ENCODE results near the gene EP300. TPM values are rescaled to one million over a fixed set of nuclear protein-coding genes. Genes with fewer than 3 reads are reported as not detected.

EP300 gene
- polyA plus RNA-seq, 1 donor from 2014 or later: 13.9 TPM

DNA sequence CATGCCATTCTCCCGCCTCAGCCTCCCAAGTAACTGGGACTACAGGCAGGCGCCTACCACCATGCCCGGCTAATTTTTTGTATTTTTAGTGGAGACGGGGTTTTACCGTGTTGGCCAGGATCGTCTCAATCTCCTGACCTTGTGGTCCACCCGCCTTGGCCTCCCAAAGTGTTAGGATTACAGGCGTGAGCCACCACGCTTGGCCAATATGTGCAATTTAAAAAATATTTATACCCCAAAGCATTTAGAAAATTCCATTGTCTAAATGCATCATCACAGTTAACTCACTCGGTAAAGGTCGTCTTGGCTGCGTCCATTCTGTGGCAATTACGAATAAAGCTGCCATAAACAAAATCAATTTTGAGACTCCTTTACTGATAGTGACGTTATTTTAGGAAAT, 36.2 kb downstream of the EP300 start:
- no peak overlapping the region for H3K4me3 ChIP-seq (ENCODE audit: low read length)
- no peak overlapping the region for H2AFZ ChIP-seq (ENCODE audit: low read depth, low read length)
- H3K27me3 ChIP-seq (ENCODE audit: insufficient read depth, low read depth, low read length): no peaks in the 10 kb centered on the region
- no peak overlapping the region for H3K9ac ChIP-seq (ENCODE audit: low read length)
- no peak overlapping the region for H3K27ac ChIP-seq (ENCODE audit: low read length)
- H3K4me2 ChIP-seq (ENCODE audit: low read length): no peak overlapping the region
- no peaks in the 10 kb centered on the region for H3F3A ChIP-seq (ENCODE audit: insufficient read depth, low read length, poor library complexity, severe bottlenecking)
- H3K9me2 ChIP-seq (ENCODE audit: insufficient read depth, low read length): no peaks in the 10 kb centered on the region
- H4K20me1 ChIP-seq (ENCODE audit: insufficient read depth): peaks cover under 1% of the 10 kb centered on the region
- no peaks in the 10 kb centered on the region for H3K9me3 ChIP-seq (ENCODE audit: low read length)
- H3K36me3 ChIP-seq (ENCODE audit: insufficient read depth, low read length): peaks cover 14% of the 10 kb centered on the region
- H3K79me2 ChIP-seq (replicated peaks; ENCODE audit: insufficient read depth, low read length): peaks cover 18% of the 10 kb centered on the region
- TF ChIP-seq POLR2AphosphoS5 (IDR thresholded peaks at IDR 0.05) (no peak), RAD21 (conservative IDR thresholded peaks at IDR 0.05) (no peak), EZH2 (IDR thresholded peaks at IDR 0.05; ENCODE audit: borderline replicate concordance, insufficient read depth, low read length, poor library complexity, severe bottlenecking) (no peak), REST (IDR thresholded peaks at IDR 0.05; ENCODE audit: borderline replicate concordance) (no peak)

DNA sequence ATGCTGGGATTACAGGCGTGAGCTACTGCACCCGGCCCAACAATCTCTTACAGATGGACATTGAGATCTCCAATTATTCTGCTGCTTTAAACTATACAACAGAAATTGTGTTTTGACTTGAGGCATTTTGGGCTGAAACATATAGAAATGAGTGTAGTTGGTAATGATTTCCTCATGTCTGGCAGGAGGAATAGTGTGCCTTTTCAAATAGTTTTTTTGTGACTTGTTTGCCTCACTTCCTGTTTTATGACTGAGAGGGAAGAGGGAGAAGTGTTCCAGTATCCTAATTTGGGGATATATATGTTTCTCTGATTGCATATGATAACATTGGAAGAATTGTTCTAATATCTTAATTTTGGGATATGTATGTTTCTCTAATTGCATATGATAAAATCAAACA, 40.2 kb downstream of the EP300 start:
- Histone ChIP-seq H3K9ac (ENCODE audit: low read length) (no peak overlapping the region), H3K36me3 (ENCODE audit: insufficient read depth, low read length) (peaks cover 3% of the 10 kb centered on the region), H4K20me1 (ENCODE audit: insufficient read depth) (peaks cover 4% of the 10 kb centered on the region), H3K79me2 (replicated peaks; ENCODE audit: insufficient read depth, low read length) (peaks cover 12% of the 10 kb centered on the region), H3K4me3 (ENCODE audit: low read length) (no peak overlapping the region), H3K27ac (ENCODE audit: low read length) (no peak overlapping the region), H3K27me3 (ENCODE audit: insufficient read depth, low read depth, low read length) (no peaks in the 10 kb centered on the region), H3K9me2 (ENCODE audit: insufficient read depth, low read length) (no peaks in the 10 kb centered on the region), H3K4me2 (ENCODE audit: low read length) (no peak overlapping the region), H2AFZ (ENCODE audit: low read depth, low read length) (no peak overlapping the region), H3F3A (ENCODE audit: insufficient read depth, low read length, poor library complexity, severe bottlenecking) (no peaks in the 10 kb centered on the region), H3K9me3 (ENCODE audit: low read length) (no peaks in the 10 kb centered on the region)
- TF ChIP-seq, protein P1, sequence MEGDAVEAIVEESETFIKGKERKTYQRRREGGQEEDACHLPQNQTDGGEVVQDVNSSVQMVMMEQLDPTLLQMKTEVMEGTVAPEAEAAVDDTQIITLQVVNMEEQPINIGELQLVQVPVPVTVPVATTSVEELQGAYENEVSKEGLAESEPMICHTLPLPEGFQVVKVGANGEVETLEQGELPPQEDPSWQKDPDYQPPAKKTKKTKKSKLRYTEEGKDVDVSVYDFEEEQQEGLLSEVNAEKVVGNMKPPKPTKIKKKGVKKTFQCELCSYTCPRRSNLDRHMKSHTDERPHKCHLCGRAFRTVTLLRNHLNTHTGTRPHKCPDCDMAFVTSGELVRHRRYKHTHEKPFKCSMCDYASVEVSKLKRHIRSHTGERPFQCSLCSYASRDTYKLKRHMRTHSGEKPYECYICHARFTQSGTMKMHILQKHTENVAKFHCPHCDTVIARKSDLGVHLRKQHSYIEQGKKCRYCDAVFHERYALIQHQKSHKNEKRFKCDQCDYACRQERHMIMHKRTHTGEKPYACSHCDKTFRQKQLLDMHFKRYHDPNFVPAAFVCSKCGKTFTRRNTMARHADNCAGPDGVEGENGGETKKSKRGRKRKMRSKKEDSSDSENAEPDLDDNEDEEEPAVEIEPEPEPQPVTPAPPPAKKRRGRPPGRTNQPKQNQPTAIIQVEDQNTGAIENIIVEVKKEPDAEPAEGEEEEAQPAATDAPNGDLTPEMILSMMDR (IDR thresholded peaks at IDR 0.05; ENCODE audit: poor library complexity, severe bottlenecking): no peak
- TF ChIP-seq EP300 (conservative IDR thresholded peaks at IDR 0.05; ENCODE audit: poor library complexity, severe bottlenecking) (no peak), POLR2AphosphoS5 (IDR thresholded peaks at IDR 0.05) (no peak), TAF1 (IDR thresholded peaks at IDR 0.05; ENCODE audit: low read depth) (no peak), SMC3 (conservative IDR thresholded peaks at IDR 0.05; ENCODE audit: poor library complexity) (no peak), MXI1 (conservative IDR thresholded peaks at IDR 0.05; ENCODE audit: poor library complexity, severe bottlenecking) (no peak), EZH2 (IDR thresholded peaks at IDR 0.05; ENCODE audit: borderline replicate concordance, insufficient read depth, low read length, poor library complexity, severe bottlenecking) (no peak), REST (IDR thresholded peaks at IDR 0.05; ENCODE audit: borderline replicate concordance) (no peak), RAD21 (conservative IDR thresholded peaks at IDR 0.05) (no peak)
